T-helper 2 cell treated with Interferon-gamma antibody and Interleukin-4, amounts not matched to agents 5 μg/mL and 100 μg/mL, for 36 hours (primary cell): ENCODE data around the gene IGFBPL1.
"Not testable (repeated sequence)": the region's sequence is repeated elsewhere in the genome, so short reads cannot be mapped to it uniquely, and the experiment has no call there.

Source experiments
- DNase-seq: peaks from one replicate; pipeline ENCODE4 v3.0.0; 2021; ENCODE audit warnings: low spot score
- H3K27ac Mint-ChIP-seq: one replicate; pipeline ENCODE4 v1.8.0; 2021; ENCODE audit warnings: mild to moderate bottlenecking, mixed read lengths
- H3K27me3 Mint-ChIP-seq: one replicate; pipeline ENCODE4 v1.8.0; 2021; ENCODE audit warnings: low read depth, mixed read lengths
- H3K36me3 Mint-ChIP-seq: one replicate; pipeline ENCODE4 v1.8.0; 2021; ENCODE audit warnings: low read depth, mixed read lengths
- H3K4me1 Mint-ChIP-seq: one replicate; pipeline ENCODE4 v1.8.0; 2021; ENCODE audit warnings: low read depth, mixed read lengths
- H3K4me3 Mint-ChIP-seq: one replicate; pipeline ENCODE4 v1.8.0; 2022; ENCODE audit warnings: mild to moderate bottlenecking, moderate library complexity, mixed read lengths
- H3K9me3 Mint-ChIP-seq: one replicate; pipeline ENCODE4 v1.8.0; 2021; ENCODE audit warnings: mixed read lengths

The IGFBPL1 gene

GRCh38 chr9:38386319-38386895, 37.8 kb downstream of the IGFBPL1 start:
- DNase-seq = no peak
- no peak overlapping the region for H3K27ac Mint-ChIP-seq
- H3K9me3 Mint-ChIP-seq = peaks cover 5% of the 10 kb centered on the region
- no peaks in the 10 kb centered on the region for H3K4me1 Mint-ChIP-seq
- peaks cover 24% of the 10 kb centered on the region for H3K27me3 Mint-ChIP-seq
- no peak overlapping the region for H3K4me3 Mint-ChIP-seq
- no peaks in the 10 kb centered on the region for H3K36me3 Mint-ChIP-seq

DNA sequence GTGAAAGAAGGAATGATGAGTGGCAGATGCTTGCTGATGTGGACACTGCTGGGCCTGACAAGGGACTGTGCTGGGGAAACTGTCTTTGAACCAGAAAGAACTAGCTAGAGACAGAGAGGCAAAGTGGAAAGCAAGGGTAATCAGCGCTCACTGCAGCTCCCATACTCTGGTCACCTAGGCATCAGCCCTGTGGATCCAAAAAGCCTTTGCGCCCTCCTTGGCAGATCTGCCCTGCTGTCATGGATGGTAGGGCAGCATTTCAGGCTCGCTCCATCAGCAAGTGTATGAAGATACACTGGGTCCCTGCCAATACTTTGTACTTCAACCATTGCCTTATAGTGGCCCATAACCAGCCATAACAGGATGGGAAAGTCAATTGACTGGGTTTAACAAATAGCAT, 38.4 kb downstream of the IGFBPL1 start:
- Mint-ChIP-seq H3K36me3 (no peaks in the 10 kb centered on the region), H3K4me1 (no peaks in the 10 kb centered on the region), H3K4me3 (no peak overlapping the region), H3K27me3 (peaks cover 19% of the 10 kb centered on the region), H3K9me3 (peaks cover 5% of the 10 kb centered on the region), H3K27ac (no peak overlapping the region)
- no peak for DNase-seq

DNA sequence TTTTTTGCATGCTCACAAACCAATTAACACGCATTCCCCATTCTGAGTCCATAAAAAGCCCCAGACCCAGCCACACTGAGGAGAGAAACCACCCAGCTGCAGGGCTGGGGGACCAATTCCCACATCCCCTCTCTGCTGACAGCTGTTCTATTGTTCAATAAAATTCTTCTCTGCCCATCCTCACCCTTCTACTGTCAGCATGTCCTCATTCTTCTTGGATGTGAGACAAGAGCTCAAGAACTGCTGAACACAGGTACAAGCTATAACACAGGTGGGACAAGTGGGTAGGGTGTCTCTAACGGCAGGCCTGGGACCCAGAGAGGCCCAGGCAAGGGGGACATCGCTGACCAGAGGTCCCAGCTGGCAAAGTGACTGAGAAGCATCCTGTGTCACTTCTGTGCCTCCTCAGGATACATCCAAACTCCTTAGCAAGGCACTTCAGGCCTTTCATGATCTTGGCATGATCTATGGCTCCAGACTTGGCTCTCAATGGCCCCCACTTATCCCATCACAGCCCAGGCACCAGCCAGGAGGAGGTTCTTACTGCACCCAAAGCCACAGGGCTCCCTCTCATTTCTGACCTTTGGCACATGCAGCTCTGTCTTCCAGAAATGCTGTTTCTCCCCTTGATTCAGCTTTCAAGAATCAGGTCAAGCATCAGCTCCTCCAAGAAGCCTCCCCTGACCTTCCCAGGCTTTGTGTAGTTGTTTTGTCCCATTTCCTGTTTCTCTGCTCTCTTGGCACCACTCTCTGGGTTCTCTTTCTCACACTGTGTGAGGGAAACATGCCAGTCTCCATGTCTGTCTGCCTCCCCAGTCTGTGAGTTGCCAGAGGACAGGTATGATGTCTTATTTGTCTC, 39.0 kb downstream of the IGFBPL1 start:
- DNase-seq = no peak
- H3K4me1 Mint-ChIP-seq = no peaks in the 10 kb centered on the region
- H3K27ac Mint-ChIP-seq = no peak overlapping the region
- no peak overlapping the region for H3K4me3 Mint-ChIP-seq
- H3K27me3 Mint-ChIP-seq = peaks cover 16% of the 10 kb centered on the region
- peaks cover 5% of the 10 kb centered on the region for H3K9me3 Mint-ChIP-seq
- H3K36me3 Mint-ChIP-seq = no peaks in the 10 kb centered on the region

DNA sequence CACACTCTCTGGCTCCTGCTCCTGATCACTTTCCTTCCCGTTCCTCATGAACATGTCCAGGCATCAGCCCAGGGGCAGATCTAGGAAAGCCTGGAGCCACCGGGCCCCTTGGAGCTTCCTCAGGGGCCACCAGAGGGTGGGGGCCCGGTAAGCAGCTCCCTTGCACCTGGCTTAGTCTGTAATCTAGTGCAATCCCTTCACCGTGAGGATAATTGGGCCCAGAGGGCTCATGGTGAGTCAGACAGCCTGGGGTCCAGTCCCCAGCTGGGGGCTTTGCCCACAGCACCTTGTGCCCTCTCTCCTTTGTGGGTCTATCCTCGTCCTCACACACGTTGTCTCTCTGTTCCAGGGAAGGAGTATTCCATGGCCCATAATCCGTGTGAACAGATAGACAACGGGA, 42.1 kb downstream of the IGFBPL1 start:
- no peaks in the 10 kb centered on the region for H3K36me3 Mint-ChIP-seq

GRCh38 chr9:38380872-38381534, 43.3 kb downstream of the IGFBPL1 start:
- H3K4me1 Mint-ChIP-seq = no peaks in the 10 kb centered on the region
- H3K27ac Mint-ChIP-seq = no peak overlapping the region
- H3K9me3 Mint-ChIP-seq = peaks cover 5% of the 10 kb centered on the region
- no peak overlapping the region for H3K4me3 Mint-ChIP-seq
- DNase-seq = no peak
- no peaks in the 10 kb centered on the region for H3K36me3 Mint-ChIP-seq
- H3K27me3 Mint-ChIP-seq = peaks cover 3% of the 10 kb centered on the region

More for the DNA sequence above, 42.1 kb downstream of the IGFBPL1 start:
- DNase-seq = no peak
- Mint-ChIP-seq H3K4me3 (no peak overlapping the region), H3K27ac (no peak overlapping the region), H3K4me1 (no peaks in the 10 kb centered on the region), H3K27me3 (peaks cover 5% of the 10 kb centered on the region), H3K9me3 (peaks cover 5% of the 10 kb centered on the region)

DNA sequence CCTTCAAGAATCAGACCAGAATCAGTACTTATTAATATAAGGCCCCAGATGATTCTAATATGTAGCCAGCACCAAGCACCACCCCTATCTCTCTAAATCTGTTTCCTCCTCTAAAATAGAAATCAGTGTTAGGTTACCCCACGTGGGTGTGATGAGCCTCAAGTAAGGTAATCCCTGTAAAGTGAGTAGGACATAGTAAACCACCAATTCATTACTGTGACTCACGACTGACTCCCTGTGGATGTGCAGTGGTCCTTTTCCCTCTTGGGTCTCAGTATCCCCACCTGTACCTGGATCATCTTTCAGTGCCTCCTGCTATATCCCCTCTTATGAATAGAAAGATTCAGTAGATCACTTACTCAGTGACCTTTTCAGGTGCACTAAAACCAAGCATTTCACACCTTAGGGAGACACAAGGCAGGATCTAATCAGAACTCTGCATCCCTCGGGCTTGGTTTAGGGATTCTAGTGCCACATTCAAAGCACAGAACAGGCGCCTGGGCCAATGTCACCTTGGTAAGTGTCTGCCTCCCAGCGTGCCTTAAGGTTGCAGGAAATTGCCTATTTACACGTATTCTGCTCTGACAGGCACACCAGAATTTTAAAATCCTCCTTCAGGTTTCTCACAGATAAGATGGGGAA, 43.9 kb downstream of the IGFBPL1 start:
- no peak for DNase-seq
- Mint-ChIP-seq H3K36me3 (no peaks in the 10 kb centered on the region), H3K27me3 (no peaks in the 10 kb centered on the region), H3K4me1 (no peaks in the 10 kb centered on the region), H3K9me3 (peaks cover 5% of the 10 kb centered on the region), H3K27ac (no peak overlapping the region), H3K4me3 (no peak overlapping the region)

DNA sequence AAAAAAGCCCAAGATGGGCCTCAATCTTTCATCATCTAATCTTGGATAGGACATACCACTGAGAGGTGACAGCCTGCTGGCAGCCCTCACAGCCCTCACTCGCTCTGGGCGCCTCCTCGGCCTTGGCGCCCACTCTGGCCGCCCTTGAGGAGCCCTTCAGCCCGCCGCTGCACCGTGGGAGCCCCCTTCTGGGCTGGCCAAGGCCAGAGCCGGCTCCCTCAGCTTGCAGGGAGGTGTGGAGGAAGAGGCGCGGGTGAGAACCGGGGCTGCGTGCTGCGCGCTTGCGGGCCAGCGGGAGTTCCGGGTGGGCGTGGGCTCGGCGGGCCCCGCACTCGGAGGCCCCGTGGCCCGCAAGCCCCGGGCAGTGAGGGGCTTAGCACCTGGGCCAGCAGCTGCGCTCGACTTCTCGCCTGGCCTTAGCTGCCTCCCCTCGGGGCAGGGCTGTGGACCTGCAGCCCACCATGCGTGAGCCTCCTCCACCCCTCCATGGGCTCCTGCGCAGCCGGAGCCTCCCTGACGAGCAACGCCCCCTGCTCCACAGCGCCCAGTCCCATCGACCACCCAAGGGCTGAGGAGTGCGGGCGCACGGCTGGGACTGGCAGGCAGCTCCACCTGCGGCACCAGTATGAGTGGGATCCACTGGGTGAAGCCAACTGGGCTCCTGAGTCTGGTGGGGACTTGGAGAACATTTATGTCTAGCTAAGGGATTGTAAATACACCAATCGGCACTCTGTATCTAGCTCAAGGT, 46.7 kb downstream of the IGFBPL1 start:
- H3K9me3 Mint-ChIP-seq, H3K27me3 Mint-ChIP-seq, H3K27ac Mint-ChIP-seq, DNase-seq, H3K36me3 Mint-ChIP-seq, H3K4me1 Mint-ChIP-seq, H3K4me3 Mint-ChIP-seq: not testable (repeated sequence)

DNA sequence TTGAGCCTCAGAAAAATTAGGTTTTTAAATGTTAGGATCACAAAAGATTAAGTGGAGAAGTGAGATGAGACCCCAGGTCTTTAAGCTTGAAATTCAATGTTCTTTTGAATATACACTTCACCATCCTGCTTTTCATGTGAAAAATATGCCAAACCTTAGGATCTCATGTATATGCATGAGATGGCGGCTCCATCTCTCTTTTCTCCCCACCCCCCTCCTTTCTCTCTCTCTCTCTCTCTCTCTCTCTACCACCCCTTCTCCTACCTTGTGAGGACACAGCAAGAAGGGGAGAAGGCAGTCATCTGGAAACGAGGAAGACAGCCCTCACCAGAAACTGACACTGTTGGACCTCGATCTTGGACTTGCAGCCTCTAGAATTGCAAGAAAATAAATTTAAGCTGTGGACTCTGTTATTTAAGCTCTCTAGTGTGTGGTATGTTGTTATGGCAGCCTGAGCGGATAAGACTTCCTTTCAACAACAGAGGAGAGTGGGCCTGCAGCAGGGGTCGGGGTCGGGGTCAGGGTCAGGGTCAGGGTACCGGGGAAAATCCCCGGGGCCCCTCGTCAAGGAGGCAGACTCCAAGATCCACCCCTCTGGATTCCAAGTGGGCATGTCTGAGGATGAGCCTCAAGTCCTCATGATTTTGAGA, 48.1 kb downstream of the IGFBPL1 start:
- H3K27me3 Mint-ChIP-seq = peaks cover 2% of the 10 kb centered on the region
- no peaks in the 10 kb centered on the region for H3K36me3 Mint-ChIP-seq

GRCh38 chr9:38375572-38375963, 48.7 kb downstream of the IGFBPL1 start:
- DNase-seq = no peak
- H3K4me1 Mint-ChIP-seq = no peaks in the 10 kb centered on the region
- H3K36me3 Mint-ChIP-seq = no peaks in the 10 kb centered on the region
- H3K27ac Mint-ChIP-seq = no peak overlapping the region
- no peaks in the 10 kb centered on the region for H3K9me3 Mint-ChIP-seq
- H3K27me3 Mint-ChIP-seq = peaks cover 2% of the 10 kb centered on the region
- H3K4me3 Mint-ChIP-seq = no peak overlapping the region

More for the DNA sequence above, 48.1 kb downstream of the IGFBPL1 start:
- no peak for DNase-seq
- Mint-ChIP-seq H3K4me3 (no peak overlapping the region), H3K4me1 (no peaks in the 10 kb centered on the region), H3K9me3 (no peaks in the 10 kb centered on the region), H3K27ac (no peak overlapping the region)

GRCh38 chr9:38374847-38375571, 49.2 kb downstream of the IGFBPL1 start:
- Mint-ChIP-seq H3K9me3 (no peaks in the 10 kb centered on the region), H3K36me3 (no peaks in the 10 kb centered on the region), H3K27ac (no peak overlapping the region), H3K4me1 (no peaks in the 10 kb centered on the region), H3K4me3 (no peak overlapping the region), H3K27me3 (peaks cover 2% of the 10 kb centered on the region)
- no peak for DNase-seq

DNA sequence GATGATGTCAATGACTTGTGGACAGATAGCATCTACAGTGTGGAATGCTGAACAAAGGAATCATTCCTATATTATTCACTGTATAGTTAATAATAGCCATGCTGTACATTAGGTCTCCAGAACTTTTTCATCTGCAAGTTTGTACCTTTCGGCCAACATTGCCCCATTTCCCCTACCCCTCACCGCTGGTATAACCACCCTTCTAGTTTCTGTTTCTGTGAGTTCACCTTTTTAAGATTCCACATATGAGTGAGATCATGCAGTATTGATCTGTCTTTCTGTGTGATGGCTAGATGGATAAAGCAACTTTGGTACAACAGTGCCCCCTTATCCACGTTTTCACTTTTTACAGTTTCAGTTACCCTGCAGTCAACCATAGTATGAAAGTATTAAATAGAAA, 50.6 kb downstream of the IGFBPL1 start:
- no peaks in the 10 kb centered on the region for H3K4me1 Mint-ChIP-seq
- DNase-seq = no peak
- H3K4me3 Mint-ChIP-seq = no peak overlapping the region
- H3K9me3 Mint-ChIP-seq = no peaks in the 10 kb centered on the region
- peaks cover 2% of the 10 kb centered on the region for H3K27me3 Mint-ChIP-seq
- no peak overlapping the region for H3K27ac Mint-ChIP-seq
- H3K36me3 Mint-ChIP-seq = no peaks in the 10 kb centered on the region

DNA sequence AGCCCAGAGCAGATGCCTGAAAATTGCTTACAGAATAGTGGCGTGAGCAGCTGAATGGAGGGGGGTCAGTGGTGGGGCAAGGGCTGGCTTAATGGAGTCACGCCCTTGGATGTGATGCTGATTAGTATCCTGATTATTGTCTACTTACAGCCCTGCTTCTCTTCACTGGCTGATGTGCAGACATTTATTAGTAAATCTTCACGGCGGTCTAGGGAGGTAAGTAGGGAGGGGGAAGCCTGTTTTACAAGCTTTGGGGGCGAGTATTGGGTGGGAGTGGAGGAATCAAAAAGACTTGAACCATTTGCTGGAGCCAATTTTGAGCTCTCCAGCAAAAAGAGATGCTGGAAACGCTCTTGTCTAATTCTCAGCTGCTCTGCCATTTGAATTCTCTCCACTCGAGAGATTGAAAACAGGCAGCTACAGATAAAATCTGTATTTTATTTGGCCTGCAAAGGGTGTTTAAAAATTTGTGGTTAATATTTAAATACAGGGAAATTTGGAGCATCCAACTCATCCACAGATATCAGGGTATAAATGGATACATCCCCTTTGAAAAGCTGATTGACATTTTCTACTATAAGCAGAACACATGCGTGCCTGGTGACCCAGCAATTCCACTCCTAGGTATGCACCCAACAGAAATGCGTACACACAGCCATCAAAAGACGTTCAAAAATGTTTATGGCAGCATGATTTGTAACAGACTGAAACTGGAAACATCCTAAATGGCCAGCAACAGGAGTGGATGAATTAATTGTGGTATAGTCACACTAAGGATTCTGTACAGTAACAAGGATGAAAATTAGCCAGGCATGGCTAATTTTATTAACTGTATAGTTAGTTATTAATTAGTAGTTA, 51.3 kb downstream of the IGFBPL1 start:
- Mint-ChIP-seq H3K27ac (no peak overlapping the region), H3K4me1 (no peaks in the 10 kb centered on the region), H3K4me3 (no peak overlapping the region), H3K9me3 (no peaks in the 10 kb centered on the region), H3K36me3 (no peaks in the 10 kb centered on the region), H3K27me3 (peaks cover 2% of the 10 kb centered on the region)
- no peak for DNase-seq
